Peyer's patch (tissue), 4 donors: ENCODE measurements around the gene CDC27.
A peak's percentile ranks its signal among the peaks of the same experiment; 100 is the strongest.

Source experiments
- POLR2A ChIP-seq, 2 donors: fragments of 450-650 bp; IDR thresholded peaks; one replicate each; pipeline ENCODE4 v1.5.1; 2017; ENCODE audit warnings: antibody characterized with exemption in 2 of 2, mild to moderate bottlenecking in 2 of 2, moderate library complexity in 2 of 2
- TF ChIP-seq, protein P1 (sequence below), 6 experiments: fragments of 450-650 bp in 4 of 6; fragments of 200-600 bp in 2 of 6; sonication (generic) in 1 of 6; IDR thresholded peaks; one replicate each; pipeline ENCODE4 v1.5.1; 2017 to 2019; ENCODE audit warnings: antibody characterized with exemption in 6 of 6, mild to moderate bottlenecking in 3 of 6, moderate library complexity in 1 of 6

DNA sequence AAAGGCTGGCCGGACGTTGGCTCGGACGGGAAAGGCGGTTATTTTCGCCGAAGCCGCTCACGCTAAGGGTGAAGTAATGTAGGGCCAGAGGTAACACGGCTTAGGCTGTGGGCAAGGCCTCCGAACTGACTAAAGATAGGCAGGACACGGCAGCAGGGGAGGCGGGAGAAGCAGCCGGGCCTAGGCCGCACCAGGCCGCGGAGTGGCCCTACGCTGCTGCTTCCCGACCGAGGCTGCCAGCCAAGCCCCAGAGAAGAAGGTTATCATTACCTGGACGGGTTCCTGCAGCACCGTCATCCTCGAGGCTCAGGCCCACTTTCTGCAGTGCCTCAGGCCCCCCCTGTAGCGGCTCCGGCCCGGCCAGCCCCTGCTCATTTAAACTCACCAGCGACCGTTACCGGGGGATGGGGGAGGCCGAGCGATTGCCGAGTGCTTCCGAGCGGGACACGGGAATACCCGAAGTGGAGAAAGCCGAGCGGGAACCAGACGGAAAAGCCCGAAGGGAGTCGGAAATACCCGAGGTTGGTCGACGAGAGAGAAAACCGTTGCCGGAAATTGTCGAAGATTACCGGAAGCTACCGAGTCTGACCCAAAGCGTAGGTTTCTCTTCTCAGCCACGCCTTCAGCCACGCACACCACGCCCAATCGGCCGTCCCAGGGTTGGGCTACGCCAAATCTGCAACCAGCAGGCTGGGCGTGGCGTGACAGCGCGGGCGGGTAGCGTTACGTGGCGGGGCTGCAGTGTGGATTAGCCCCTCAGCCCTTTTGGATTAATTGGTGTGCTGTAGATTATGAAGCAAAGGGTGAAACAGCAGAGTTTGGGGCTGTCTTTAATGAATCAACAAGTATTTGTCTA is at the start of gene CDC27:
- TF ChIP-seq, protein P1, sequence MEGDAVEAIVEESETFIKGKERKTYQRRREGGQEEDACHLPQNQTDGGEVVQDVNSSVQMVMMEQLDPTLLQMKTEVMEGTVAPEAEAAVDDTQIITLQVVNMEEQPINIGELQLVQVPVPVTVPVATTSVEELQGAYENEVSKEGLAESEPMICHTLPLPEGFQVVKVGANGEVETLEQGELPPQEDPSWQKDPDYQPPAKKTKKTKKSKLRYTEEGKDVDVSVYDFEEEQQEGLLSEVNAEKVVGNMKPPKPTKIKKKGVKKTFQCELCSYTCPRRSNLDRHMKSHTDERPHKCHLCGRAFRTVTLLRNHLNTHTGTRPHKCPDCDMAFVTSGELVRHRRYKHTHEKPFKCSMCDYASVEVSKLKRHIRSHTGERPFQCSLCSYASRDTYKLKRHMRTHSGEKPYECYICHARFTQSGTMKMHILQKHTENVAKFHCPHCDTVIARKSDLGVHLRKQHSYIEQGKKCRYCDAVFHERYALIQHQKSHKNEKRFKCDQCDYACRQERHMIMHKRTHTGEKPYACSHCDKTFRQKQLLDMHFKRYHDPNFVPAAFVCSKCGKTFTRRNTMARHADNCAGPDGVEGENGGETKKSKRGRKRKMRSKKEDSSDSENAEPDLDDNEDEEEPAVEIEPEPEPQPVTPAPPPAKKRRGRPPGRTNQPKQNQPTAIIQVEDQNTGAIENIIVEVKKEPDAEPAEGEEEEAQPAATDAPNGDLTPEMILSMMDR (IDR thresholded peaks at IDR 0.05), result no peak
- peak in 1 of 2 donors; percentile 14 for TF ChIP-seq POLR2A (IDR thresholded peaks at IDR 0.05)
